Stimulated activated CD4-positive, alpha-beta T cell treated with anti-CD3 and anti-CD28 coated beads, Interleukin-15, amount 100 ng/mL, for 24 hours (primary cell): Measurements from ENCODE around the gene MDM2.

ENCODE experiments used
- DNase-seq: peaks from one replicate; pipeline ENCODE4 v3.0.0-alpha.2; 2020

Gene MDM2

GRCh38 chr12:68855771-68856170, 47.8 kb downstream of the MDM2 start:
- DNase-seq, result no peak

GRCh38 chr12:68856510-68856909, 48.5 kb downstream of the MDM2 start:
- DNase-seq, result no peak

GRCh38 chr12:68861890-68862289, 53.9 kb downstream of the MDM2 start:
- no peak for DNase-seq

- DNase-seq, result no peak
Observed at GRCh38 chr12:68863109-68863770, 55.3 kb downstream of the MDM2 start.

GRCh38 chr12:68863886-68864454, 56.0 kb downstream of the MDM2 start:
- peak; percentile 20 for DNase-seq

GRCh38 chr12:68864604-68865003, 56.6 kb downstream of the MDM2 start:
- DNase-seq, result no peak

GRCh38 chr12:68865399-68866164, 57.6 kb downstream of the MDM2 start:
- DNase-seq, result no peak

GRCh38 chr12:68866950-68867349, 59.0 kb downstream of the MDM2 start:
- no peak for DNase-seq

GRCh38 chr12:68867606-68868005, 59.6 kb downstream of the MDM2 start:
- DNase-seq, result no peak

GRCh38 chr12:68868043-68868790, 60.2 kb downstream of the MDM2 start:
- no peak for DNase-seq

- DNase-seq, result no peak
Observed at GRCh38 chr12:68870011-68870410, 62.0 kb downstream of the MDM2 start.

- DNase-seq, result no peak
Observed at GRCh38 chr12:68870443-68870842, 62.5 kb downstream of the MDM2 start.

- no peak for DNase-seq
Observed at GRCh38 chr12:68871396-68871795, 63.4 kb downstream of the MDM2 start.

GRCh38 chr12:68871921-68872320, 63.9 kb downstream of the MDM2 start:
- DNase-seq, result peak; percentile 25

- no peak for DNase-seq
Observed at GRCh38 chr12:68873316-68873715, 65.3 kb downstream of the MDM2 start.

GRCh38 chr12:68876461-68876860, 68.5 kb downstream of the MDM2 start:
- DNase-seq, result no peak

- no peak for DNase-seq
Observed at GRCh38 chr12:68877583-68877982, 69.6 kb downstream of the MDM2 start.

- DNase-seq, result no peak
Observed at GRCh38 chr12:68878283-68878682, 70.3 kb downstream of the MDM2 start.

GRCh38 chr12:68878846-68879245, 70.9 kb downstream of the MDM2 start:
- no peak for DNase-seq

- DNase-seq, result no peak
Observed at GRCh38 chr12:68880660-68881325, 72.8 kb downstream of the MDM2 start.

- no peak for DNase-seq
Observed at GRCh38 chr12:68882251-68882964, 74.4 kb downstream of the MDM2 start.

GRCh38 chr12:68883151-68883550, 75.2 kb downstream of the MDM2 start:
- DNase-seq, result no peak
